Sigmoid colon (tissue), 4 donors: ENCODE data around the gene ZWILCH.

Experiments used
- CTCF ChIP-seq, 4 experiments: fragments of 450-650 bp in 3 of 4; fragments of 200-600 bp in 1 of 4; IDR thresholded peaks; one replicate each; pipeline ENCODE4 v1.5.1; 2016 to 2019; ENCODE audit warnings: antibody characterized with exemption in 4 of 4, mild to moderate bottlenecking in 3 of 4, moderate library complexity in 2 of 4
- POLR2AphosphoS5 ChIP-seq, 4 donors: sonication (generic); formaldehyde crosslinking; IDR thresholded peaks; one replicate each; pipeline ENCODE4 v1.6.1; 2017; ENCODE audit warnings: antibody characterized with exemption in 4 of 4

- TF ChIP-seq POLR2AphosphoS5 (IDR thresholded peaks at IDR 0.05) (no peak), CTCF (IDR thresholded peaks at IDR 0.05) (no peak)
Observed at GRCh38 chr15:66496951-66497501, 8.1 kb upstream of the ZWILCH start.
